SH-SY5Y (cell line): ENCODE results near the gene KIF2C.

Experiments
- GATA2 ChIP-seq: IDR thresholded peaks from 2 replicates; pipeline ENCODE4 v1.6.1; 2011; ENCODE audit warnings: mild to moderate bottlenecking, low read depth, low read length
- GATA3 ChIP-seq: IDR thresholded peaks from 2 replicates; pipeline ENCODE4 v1.6.1; 2011; ENCODE audit warnings: low read depth, mild to moderate bottlenecking, low read length, moderate library complexity

KIF2C gene

DNA sequence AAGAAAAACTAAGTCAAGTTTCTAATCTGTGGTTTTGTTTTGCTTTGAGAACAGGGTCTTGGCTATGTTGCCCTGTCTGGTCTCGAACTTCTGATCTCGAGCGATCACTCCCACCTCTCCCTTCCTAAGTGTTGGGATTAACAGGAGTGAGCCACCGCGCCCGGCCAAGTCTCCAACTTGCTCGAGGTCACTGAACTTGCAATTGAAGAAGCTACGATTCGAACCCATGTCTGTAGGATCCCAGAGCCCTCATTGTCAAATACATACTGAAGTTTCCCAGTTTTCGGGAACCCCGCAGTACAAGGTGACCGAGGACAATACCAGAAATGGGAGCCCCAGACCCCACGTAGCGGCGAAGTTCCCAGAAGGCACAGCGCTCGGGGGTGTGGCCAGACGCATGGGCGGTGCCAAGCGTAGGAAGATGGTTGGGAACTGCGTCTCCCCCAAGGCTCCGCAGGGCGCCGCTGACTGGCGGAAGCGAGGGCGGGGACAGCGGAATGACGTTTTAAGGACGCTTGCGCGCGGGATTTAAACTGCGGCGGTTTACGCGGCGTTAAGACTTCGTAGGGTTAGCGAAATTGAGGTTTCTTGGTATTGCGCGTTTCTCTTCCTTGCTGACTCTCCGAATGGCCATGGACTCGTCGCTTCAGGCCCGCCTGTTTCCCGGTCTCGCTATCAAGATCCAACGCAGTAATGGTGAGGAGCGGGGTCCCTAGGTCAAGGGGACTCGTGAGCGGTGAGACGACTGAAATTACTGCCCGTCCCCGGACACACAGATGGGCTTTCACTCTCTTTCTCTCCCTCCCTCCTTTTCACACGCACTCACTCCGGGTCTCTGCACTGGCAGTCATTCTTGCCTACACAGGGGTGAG is at the start of gene KIF2C:
TSS of gene KIF2C (plus strand) at position 531 of the 872 bp plus-strand sequence. CDS start at position 627, 96 bp downstream.
- TF ChIP-seq GATA2 = peak; percentile 7; the same call in 1 of the 2 replicates
- TF ChIP-seq GATA3 = no peak

DNA sequence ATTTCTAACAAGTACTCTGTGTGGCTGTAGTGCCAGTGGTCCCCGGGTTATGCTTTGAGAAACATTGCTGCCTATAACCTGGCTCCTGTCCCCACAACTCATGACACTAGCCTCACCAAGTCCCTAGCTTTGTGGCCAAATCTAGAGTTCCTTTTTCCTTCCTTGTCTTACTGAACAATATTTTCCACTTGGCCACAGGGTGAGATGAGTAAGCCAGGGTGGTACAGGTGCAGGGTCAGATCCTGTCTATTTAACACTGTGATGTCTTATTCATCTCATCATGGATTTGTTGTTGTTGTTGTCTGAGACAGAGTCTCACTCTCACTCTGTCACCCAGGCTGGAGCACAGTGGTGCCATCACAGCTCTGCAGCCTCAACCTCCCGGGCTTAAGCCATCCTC is 46.5 kb upstream of the KIF2C start:
- TF ChIP-seq GATA3 = no peak
- TF ChIP-seq GATA2 = no peak

DNA sequence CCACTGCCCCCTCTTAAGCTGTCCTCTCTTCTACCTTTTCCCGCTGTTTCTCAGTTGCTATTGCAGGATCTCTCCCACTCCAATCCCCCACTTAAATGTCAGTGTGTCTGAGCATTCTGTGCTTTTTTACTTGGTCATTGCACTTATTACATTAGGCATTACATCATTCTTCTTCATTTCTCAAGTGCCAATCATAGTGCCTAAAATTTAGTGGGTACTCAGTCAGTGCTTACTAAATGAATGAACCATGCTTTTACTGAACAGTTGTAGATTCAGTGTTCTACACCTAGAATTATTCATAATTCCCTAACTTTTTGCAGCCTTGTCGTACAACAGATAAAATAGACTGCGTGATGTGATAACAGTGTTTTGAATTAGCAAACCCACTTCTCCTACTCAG is 45.7 kb upstream of the KIF2C start:
- TF ChIP-seq GATA2 = no peak
- no peak for TF ChIP-seq GATA3

DNA sequence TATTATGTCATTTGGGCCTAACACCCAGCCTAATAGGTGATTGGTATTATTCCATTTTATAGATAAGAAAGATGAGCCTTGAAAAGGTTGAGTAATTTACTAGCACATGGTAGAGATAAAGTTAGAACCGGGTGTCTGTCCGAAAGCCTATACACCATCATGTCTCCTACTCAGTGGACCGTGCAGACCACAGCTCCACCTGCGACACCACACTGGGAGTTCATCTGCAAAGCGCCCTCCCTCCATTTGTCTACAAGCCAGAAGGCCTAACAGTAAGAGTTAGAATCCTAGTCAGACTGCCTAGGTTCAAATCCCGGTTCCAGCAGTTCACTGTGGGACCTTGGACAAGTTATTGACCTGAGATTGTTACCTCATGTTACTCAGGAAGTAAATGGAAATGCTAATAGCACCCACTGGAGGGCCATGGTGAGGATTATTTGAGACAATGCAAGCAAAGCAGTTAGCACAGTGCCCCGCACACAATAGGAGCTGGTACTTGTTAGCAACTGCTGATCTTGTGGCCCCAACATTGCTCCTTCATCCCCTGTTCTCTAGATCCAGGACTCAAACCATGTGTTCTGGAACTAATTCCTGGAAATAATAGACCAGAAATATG is 44.7 kb upstream of the KIF2C start:
- TF ChIP-seq GATA2 (no peak), GATA3 (no peak)

DNA sequence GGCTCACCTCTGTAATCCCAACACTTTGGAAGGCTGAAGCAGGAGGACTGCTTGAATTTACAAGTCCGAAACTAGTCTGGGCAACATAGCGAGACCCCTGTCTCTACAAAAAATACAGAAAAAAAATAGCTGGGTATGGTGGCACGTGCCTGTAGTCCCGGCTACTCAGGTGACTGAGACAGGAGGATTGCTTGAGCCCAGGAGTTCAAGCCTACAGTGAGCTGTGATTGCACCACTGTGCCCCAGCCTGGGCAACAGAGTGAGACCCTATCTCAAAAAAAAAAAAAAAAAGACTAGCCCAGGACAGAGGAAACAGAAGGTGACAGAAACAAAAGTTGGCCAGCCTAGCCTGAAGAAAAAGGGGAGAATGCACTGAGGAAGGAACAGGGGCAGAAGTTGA is 44.0 kb upstream of the KIF2C start:
- TF ChIP-seq GATA3 (no peak), GATA2 (no peak)

DNA sequence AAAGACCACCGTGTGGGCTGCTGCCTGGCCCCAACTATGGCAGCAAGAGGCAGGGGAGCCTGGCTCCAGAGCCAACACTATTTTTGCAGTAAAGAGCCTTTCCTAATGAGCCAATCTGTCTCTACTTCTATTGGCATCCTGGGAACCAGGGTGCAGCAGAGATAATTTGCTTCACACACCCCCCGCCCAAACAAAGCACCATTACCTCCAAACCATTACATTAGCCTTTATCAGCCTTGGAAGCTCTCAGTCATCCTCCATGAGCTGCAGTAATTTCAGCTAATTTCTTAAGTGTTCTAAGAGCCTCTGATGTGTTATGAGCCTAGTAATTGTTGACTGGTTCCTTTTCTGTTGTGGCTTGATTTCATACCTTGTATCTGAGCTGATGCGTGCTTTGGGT is 43.5 kb upstream of the KIF2C start:
- no peak for TF ChIP-seq GATA2

DNA sequence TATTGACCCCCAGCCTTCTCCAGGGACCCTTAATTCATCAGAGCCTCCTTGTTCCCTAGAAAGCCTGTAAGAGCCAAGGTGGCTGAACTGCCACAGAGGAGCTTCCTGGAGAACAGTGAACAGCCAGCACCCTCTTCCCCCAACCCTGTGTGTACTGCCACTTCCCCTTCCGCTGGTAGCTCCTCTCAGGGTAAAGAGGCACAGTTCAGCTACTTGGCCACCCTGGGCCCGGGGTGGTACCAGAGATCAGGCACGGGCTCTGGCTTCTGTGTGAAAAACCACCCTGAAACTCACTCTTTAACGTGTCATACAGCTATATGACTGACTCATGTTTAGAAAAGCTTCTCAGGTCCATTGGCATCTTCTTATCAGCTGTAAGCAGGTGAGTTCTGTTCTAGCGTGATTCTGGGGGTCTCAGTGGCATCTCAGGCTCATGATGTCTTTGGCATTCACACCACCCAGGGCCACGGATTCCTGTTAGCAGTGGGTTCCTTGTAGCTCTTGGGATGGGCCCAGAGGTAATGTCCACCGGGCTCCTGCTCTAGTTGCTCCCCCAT is 42.8 kb upstream of the KIF2C start:
- TF ChIP-seq GATA3 (no peak), GATA2 (no peak)

DNA sequence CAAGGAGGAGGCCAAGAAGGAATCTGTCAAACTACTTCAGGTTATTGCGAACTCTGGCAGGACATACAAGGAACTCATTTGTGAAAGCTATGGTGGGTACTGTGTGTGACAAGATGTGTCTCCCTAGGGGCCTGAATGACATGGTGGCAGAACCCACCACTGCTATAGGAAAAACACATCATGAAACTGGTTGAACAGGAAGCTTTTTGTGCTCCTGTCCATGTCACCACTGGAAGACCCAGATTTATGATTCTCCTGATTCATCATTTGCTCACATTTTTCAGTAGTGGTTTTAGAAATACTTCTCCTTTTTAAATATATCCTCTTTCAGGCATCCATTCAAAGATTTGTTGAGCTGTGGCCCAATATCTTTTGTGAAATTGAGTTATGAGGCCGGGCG is 41.5 kb upstream of the KIF2C start:
- no peak for TF ChIP-seq GATA2
- TF ChIP-seq GATA3 = no peak

DNA sequence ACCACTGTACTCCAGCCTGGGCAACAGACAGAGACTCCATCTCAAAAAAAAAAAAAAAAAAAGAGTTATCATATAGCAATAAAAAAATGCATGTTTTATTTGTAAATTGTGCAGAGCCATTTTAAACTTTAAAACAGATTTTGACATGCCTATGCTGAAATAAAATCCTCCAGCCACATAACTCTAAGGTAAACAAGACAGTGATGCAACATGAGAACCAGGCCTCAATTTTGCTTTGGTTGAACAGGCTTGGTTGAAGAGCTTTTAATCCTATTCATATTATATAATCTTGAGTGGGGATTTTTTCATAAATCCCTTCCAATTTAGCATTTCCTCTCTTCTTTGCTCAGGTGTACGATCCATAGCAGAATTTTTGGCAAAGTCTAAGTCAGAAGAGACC is 39.1 kb upstream of the KIF2C start:
- TF ChIP-seq GATA2 (no peak), GATA3 (no peak)

DNA sequence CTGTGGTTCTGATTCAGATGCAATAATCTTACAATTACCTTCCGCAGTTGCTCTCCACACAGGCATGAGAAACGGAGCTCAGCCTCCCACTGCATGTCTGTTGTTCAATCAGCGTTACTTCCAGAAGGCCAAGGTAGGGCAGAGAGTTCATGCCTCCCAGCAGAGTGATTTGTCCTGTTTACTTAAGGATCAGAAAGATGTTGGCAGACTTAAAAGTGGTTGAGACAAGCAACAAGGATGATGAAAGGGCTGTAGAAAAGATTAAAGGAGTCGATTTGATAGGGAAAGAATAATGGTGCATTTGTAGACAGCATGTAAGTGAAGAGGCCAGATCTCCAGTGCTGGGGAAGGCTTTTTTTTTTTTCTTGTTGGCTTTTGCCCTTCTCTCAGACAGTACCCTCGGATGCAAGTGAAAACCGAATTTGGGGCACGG is 38.5 kb upstream of the KIF2C start:
- no peak for TF ChIP-seq GATA2
- TF ChIP-seq GATA3 = no peak

DNA sequence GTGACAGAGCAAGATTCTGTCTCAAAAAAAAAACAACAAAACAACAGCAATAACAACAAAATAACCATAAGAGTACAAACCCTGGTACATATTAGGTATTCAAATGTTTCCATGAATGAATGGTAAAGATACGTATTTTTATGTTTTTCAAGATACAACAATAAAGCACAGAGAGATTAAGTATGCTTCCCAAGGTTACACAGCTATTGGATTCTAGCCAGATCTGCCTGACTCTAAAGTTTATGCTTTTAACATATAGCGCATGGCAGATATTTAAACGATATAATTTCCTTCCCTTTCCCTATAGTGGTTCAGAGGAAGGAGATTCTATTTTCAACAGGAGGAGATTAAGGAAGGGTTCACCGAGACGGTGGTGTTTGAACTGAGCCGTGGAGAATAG is 34.2 kb upstream of the KIF2C start:
- TF ChIP-seq GATA3 = no peak
- TF ChIP-seq GATA2 = no peak

DNA sequence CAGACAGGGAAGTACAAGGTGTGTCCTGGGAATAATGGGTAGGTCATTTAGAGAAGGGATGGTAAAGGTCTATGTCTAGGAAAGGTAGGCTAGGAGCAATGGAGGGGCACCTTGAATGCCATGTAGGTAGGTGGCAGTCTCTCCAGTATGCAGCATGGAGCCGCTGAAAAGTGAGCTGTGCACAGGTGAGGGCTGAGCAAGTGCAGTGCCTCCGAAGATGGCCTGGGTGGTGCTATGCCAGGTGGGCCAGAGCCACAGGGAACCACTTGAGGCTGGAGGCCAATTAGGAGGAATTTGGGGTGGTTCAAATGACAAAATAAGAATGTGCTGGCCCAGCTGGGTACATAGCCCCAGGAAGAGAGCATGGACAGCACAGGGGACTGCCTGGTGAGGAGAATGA is 33.7 kb upstream of the KIF2C start:
- no peak for TF ChIP-seq GATA2
- TF ChIP-seq GATA3 = no peak

DNA sequence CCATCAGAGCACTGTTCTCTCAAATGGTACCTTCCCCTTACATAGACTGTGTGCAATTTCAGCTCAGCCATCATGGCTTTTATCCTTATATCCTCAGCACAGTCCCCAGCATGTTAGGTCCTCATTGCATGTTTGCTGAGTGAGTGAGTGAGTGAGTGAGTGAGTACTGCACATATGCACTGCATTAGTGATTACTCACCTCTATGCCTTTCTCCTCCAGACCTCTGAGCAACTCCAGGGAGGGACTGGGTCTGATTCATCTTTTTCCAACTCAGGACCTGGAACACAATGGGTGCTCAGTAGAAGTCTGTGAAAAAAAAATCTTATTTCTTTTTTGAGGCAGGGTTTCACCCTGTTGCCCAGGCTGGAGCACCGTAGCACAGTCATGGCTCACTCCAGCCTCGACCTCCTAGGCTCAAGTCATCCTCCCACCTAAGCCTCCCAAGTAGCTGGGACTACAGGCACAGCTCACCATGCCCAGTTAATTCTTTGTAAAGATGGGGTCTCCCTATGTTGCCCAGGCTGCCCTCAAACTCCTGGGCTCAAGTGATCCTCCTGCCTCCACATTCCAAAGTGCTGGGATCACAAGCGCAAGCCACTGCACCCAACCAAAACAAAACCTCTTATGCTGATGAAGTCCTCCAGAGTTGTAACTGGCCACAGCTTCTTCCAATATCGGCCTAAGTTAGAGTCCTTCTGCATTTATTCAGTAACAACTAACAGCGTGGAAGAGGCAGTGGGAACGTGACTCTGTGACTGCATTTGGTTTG is 32.3 kb upstream of the KIF2C start:
- TF ChIP-seq GATA2 (no peak), GATA3 (no peak)

DNA sequence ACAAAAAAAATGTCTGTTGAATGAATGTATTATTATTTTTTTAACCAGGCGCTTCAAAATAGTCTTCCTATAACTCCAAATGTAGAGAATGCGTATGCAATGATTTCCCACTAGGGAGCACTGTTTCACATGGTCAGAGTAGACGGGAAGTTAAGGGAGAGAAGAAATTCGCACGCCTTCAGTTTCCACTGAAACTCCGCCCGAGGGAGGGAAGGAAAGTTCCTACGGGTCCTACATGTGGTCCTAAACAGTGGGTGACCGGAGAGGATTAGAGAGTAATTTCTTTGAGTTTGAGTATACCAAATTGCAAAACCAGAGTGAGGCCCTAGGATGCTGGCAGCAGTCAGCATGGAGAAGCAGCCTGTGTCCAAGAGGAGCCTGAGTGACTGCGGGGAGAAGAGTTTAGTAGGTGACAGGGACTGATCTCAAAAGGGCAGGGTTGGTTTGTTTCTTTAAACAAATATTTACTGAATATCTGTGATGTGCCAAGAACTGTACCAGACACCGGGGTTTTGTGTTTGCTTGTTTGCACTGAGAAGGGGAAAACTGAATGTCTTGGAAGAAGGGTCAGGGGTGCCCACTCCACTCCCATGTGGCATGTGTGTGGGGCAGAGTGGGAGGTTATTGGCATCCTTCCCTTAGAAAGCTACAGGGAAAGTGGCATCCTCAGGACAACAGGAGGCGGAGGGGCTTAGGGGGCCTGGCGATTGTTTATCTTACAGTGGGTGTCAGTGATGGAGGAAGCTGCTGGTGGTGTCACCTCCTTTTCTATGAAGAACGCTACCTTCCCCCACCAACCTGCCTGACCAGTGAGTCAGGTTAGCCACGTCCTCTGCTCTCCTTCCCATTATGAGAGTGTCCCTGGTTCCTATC is 31.4 kb upstream of the KIF2C start:
- no peak for TF ChIP-seq GATA2
- TF ChIP-seq GATA3 = no peak
